ENCODE results near the gene ISYNA1.
"Not testable (repeated sequence)": the region's sequence is repeated elsewhere in the genome, so short reads cannot be mapped to it uniquely, and the experiment has no call there.

ISYNA1 gene

DNA sequence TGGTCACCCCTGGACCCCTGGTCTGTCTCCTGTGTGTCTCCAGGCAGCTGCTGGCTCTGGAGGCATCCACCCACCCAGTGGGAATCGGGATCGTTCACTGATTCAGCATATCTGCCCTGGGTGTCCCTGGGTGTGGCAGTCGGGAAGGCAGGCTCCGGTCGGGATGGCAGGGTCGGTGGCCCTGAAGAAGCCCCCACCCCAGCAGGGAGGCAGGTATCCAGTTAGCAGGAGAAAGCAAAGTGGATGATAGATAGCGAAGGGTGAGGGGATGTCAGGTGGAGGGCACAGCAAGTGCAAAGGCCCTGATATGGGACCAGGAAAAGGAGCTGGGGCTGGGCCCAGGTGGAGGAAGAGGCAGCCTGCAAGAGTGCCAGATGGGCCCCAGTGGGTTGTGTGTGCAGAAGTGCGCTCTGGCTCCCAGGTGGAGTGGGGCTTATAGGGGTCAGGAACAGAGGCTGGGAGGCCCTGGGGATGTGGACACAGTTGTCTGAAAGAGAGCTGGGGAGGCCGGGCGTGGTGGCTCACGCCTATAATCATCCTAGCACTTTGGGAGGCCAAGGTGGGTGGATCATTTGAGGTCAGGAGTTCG lies 16.5 kb downstream of the ISYNA1 start:
- DNase-seq (ENCODE audit: insufficient read length, low spot score), result no peak
- no peak for FAIRE-seq

DNA sequence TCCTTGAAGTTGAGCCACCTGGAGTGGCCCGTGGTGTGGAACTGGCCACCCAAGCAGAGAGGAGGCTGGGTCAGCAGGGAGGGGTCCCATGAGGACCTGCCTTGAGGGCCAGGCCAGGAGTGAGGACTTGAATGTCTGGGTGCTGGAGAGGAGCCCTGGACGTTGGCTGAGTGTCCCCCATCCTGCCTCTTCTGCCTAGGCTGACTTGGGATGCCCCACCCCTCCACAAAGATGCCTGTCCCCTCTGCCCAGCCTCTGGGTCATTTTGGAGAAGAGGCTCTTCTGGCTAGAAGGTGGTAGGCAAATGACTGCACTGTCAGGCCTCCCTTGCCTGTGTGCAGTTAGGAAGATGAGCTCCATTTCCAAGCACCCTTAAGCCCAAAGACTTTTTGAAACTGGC lies 17.0 kb downstream of the ISYNA1 start:
- FAIRE-seq (no peak), DNase-seq (ENCODE audit: insufficient read length, low spot score) (no peak)

DNA sequence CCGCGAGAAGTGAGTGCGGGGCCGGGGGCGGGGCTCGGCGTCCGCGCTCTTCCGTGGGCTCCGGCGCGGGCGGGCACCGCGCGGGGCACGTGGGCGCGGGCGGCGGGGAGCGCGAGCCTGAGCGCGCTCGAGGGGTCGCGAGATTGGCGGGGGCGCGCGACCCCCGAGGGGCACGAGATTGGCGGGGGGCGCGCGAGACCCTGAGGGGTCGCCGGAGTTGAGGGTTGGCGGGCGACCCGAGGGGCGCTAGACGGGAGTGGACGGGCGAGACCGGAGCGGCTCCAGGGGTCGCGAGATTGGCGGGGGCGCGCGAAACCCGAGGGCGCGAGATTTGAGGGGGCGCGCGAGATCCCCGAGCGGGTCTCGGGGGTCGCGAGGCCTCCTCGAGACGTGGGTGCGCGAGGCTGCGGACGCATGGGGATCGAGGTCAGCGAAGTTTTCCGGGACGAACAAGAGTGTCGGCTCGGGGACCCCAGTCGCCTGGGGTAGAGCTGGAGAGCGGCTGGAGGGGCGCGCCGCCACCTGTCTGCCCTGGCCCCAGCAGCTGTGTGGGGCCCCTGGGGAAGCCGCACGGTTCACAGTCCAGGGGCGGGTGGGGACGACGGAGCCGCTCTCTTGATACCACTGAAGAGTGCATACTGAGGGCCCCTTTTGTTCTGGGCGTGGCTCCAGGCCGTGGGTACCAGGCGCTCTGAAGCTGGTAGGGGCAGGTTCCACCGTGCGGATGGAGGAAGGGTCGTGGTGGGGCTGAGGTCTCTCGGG lies 18.1 kb downstream of the ISYNA1 start:
- FAIRE-seq, result no peak
- DNase-seq (ENCODE audit: insufficient read length, low spot score), result no peak

DNA sequence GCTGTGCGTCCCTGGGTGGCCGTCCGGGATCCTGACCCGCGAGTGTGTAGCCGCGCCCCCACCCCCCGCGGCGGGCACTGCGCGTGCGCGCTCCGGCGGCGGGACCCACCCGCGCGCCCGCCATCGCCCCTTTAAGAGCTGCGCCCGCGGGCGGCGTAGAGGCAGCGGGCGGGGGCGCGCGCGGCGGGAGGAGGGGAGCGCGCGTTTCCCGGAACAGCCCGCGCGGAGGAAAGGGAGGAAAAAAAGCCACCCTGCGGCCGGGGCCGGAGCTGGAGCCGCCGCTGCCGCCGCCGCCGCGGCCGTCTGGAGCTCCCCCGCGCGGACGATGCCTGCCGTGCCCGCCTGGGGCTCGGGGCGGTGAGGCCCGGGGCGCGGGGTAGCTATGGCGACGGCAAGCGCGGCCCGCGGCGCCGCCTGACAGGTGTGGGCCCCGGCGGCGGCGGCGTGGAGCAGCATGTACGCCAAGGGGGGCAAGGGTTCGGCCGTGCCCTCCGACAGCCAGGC lies 18.7 kb downstream of the ISYNA1 start, which contains the start of gene SSBP4:
Gene SSBP4, plus strand, starts transcription at position 204 of the 504 bp plus-strand sequence. Its CDS starts 251 bp downstream, at position 455.
- FAIRE-seq (peak; percentile 51), DNase-seq (ENCODE audit: insufficient read length, low spot score) (no peak)

DNA sequence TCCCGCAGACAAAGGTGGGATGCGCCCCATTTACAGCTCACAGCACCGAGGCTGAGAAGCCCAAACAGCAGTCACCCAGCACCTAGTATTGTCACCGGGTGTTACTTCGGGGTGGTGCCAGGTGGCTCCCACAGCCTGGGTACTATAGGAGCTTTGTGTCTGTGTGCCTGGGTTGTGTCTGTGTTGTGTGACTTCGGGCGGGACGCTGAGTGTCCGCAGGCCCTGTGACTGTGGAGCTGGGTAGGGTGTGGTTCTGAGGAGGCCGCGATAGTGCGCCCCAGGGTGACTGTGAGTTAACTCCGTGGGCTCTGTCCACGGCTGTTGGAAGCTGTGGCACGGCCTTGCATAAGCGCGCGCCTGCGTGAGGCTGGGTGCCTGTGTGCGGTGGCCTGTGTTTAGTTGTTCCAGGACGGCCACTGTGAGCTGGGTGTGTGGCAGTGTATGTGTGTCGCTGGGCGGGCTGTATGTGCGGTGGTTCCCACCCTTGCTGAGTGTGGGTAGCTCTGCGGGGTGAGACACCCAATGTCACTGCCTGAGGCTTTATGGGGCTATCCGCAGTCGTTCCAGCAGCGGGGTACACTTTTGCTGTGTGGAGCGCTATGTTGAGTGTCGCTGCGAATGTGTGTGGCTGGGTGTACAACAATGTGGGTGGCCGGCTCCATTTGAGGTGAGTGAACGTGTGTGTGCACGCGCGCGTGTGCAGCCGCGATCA lies 19.3 kb downstream of the ISYNA1 start:
- FAIRE-seq (peak; percentile 23), DNase-seq (ENCODE audit: insufficient read length, low spot score) (no peak)

DNA sequence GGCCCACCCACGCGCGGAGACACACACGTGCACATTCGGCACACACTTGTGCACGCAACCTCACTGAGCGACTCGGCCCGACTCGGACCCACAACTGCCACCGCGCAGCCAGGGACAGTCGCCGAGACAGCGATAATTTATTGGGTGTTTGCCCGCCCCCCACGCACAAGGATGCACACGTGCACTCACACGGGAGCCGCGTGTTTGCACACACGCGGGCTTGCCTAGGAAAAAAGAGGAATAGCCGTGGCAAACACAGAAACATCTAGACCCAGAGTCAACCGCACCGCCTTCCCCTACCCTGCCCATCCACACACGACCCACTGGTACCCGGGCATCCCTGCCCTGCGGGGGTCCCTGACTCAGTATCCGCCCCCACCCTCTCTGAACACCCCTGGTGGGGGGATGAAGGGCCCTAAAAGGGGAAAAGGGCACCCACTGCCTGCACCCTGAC lies 19.9 kb downstream of the ISYNA1 start:
- DNase-seq (ENCODE audit: insufficient read length, low spot score), result no peak
- no peak for FAIRE-seq

DNA sequence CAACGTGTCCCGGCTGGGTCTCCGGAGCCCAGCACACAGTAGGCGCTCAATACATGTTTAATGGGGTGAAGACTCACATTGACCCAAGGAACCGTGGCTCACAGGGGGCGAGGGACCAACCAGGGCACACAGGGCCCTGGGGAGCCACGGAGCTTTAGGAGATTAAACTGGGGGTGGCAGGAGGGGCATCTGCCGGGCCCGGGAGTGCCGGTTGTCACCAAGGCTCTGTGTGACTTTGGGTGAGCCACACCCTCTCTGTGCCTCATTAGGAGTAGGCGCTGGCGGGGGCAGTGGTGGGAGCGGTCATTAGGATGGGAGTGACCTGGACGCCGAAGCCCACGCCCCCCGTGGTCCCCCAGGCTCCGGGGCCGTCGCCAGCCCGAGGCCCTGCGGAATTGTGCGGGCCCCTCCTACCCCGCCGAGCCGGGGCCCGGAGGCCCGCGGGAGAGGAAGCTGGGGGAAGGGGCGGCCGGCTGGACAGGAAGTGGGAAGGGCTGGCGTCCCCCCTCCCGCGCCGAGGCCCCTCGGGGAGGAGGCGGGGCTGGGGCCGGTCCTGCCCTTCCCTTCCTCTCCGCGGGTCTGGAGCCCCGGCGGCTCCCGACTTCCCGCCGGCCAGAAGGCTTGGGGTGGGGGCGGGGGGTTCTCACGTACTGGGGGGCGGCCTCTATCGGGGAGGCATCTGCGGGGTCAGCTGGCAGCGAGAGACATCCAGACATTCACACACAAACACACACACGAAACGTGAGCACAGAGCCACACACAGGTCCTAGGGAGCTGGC lies 20.5 kb downstream of the ISYNA1 start:
- DNase-seq (ENCODE audit: insufficient read length, low spot score) (no peak), FAIRE-seq (peak; percentile 73)

DNA sequence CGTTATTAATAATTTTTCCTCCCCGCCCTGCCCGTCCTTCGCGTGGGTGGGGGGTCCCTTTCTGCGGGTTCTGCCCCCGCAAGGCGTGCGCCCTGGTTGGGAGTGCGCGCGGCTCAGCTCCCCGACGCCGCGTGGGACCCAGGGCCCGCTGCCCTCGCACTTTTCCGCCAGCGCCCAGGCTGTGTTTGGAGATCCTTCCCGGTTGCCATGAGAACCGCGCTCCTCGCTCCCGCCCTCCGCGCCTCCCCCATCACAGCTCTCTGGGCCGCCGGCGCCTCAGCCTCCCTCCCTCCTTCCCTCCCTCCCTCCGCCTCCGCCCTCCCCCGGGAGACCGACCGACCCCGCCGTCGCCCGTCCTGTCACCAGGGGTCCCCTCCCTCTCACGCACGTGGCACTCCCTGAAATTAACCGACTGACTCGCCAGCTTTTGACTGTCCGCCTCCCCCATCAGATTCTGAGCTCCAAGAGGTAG lies 21.1 kb downstream of the ISYNA1 start:
- FAIRE-seq (no peak), DNase-seq (ENCODE audit: insufficient read length, low spot score) (no peak)

DNA sequence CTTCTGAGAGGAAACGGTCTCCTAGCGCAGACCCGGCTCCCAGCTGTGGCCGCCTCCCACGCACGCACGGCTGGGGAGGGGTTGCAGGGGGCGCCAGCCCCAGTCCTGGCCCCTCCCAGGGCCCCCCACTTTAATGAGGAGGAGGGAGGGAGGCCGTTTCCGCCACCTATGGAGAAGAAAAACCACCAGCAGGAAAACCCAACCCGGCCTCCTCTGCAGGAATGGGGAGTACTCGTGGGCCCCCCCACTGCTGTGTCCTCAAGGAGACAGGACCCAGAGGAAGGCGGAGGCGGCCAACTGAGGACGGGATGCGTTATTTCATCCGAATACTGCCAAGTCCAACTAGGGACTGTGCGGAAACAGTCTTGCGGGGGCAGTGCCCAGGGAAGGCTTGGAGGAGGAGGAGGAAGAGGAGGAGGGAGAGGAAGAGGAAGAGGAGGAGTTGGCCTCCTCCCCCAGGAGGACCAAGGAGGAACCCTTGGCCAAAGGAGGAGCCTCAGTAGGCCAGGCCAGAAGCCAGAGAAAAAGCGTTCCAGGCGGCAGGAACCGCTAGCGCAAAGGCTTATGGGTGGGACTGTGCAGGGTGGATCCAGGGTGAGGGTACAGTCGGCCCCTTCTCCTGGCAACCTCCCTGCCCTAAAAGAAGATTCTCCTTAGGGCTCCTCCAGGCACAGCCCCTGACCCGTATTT lies 22.6 kb downstream of the ISYNA1 start:
- DNase-seq (ENCODE audit: insufficient read length, low spot score) (no peak), FAIRE-seq (peak; percentile 11)

DNA sequence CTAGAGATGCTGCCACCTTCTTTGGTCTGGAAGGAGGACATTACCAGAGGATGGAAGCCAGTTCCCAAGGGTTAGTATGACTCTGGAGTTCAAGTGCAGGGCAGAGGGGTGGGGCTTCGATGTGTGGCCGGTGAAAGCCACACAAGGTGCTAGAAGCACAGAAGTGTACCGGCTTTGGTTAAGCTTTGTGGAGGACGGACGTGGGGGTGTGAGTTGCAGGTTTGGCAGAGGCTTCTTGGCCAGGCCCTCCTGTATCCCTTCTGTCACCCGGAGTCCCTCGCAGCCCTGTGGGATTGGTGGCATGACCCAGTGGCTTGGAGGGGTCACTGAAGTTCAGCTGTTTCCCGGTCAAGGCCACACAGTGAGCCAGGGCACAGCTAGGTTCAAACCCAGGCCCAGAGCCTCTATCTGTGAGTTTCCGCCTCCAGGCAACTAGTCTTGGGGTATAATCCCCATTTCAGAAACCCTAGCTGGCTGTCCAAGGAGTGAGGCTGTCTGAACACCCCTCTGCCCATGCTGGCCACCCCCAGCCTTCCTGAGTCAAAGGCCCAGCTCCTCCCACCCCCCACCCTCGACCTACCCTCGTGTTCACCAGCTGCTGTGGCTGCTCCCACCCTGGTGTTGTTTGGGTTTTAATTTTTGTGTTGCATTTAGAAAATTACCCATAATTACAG lies 23.3 kb downstream of the ISYNA1 start:
- FAIRE-seq (peak; percentile 80), DNase-seq (ENCODE audit: insufficient read length, low spot score) (no peak)

DNA sequence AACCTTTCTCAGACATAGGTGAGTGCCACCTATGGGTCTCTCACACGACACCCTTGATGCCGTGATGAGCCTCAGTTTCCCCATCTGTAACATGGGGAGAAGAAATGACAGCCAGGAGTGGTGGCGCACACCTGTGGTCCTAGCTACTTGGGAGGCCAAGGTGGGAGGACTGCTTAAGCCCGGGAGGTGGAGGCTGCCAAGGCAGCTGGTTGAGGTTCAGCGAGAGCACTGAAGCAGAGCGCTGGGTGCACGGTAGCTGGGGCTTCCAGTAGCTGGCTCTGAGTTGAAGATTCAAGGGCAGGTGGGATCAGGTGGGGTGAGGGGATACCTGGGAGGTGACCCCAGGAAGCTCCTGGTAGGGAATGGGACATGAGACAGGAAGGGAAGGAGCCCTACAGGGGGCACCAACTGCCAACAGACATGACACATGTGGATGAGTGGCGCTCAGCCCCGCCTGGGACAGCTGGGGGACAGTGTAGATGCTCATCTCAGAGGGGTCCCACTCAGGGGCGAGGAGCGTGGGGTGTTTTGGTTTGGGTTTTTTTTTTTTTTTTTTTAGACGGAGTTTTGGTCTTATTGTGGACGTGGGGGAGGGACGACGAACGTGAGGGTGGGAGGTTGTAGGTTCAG lies 25.2 kb downstream of the ISYNA1 start:
- DNase-seq (ENCODE audit: insufficient read length, low spot score), result no peak
- no peak for FAIRE-seq

DNA sequence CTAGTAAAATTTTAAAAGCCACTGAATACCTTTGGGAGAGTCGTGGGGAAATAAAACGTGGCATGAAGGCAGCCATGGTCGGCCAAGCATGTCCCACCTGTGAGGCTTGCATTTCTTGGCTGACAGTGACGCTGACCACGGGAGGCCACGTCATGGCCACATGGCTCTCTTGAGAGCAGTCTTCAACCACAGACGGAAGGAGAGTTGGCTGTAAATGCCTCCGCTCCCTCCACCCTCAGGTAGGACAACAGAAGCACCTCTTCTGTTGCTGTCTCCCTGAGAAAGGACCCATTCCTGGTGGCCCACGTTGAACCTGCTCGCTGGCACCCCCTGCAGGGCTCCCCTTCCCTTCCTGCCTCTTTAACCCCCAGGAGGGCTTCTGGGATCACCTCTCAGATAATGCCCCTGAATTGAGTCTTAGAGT lies 29.9 kb downstream of the ISYNA1 start:
- DNase-seq (ENCODE audit: insufficient read length, low spot score) (no peak), FAIRE-seq (peak; percentile 81)

DNA sequence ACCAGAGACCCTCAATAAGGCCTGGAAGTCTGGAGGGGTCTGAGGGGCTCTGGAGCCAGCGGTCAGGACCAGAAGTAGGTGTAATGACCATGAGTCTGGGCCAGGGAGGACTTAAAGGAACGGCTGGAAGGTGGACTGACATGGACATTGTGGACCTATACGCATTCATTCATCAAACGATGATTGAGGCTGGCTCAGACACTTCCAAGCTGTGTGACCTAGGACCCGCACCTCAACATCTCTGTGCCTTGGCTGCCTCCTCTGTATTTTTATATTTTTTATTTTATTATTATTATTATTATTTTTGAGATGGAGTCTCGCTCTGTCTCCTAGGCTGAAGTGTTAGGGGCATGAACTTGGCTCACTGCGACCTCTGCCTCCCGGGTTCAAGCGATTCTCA lies 31.2 kb downstream of the ISYNA1 start:
- FAIRE-seq (no peak), DNase-seq (ENCODE audit: insufficient read length, low spot score) (no peak)

DNA sequence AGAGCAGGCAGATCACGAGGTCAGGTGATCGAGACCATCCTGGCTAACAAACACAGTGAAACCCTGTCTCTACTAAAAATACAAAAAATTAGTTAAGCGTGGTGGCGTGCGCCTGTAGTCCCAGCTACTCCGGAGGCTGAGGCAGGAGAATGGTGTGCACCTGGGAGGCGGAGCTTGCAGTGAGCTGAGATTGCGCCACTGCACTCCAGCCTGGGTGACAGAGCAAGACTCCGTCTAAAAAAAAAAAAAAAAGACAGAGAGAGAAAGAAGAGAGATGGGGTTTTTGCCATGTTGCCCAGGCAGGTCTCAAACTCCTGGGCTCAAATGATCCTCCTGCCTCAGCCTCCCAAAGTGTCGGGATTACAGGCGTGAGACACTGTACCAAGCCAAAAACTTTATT lies 32.2 kb downstream of the ISYNA1 start:
- FAIRE-seq; DNase-seq (ENCODE audit: insufficient read length, low spot score): not testable (repeated sequence)

DNA sequence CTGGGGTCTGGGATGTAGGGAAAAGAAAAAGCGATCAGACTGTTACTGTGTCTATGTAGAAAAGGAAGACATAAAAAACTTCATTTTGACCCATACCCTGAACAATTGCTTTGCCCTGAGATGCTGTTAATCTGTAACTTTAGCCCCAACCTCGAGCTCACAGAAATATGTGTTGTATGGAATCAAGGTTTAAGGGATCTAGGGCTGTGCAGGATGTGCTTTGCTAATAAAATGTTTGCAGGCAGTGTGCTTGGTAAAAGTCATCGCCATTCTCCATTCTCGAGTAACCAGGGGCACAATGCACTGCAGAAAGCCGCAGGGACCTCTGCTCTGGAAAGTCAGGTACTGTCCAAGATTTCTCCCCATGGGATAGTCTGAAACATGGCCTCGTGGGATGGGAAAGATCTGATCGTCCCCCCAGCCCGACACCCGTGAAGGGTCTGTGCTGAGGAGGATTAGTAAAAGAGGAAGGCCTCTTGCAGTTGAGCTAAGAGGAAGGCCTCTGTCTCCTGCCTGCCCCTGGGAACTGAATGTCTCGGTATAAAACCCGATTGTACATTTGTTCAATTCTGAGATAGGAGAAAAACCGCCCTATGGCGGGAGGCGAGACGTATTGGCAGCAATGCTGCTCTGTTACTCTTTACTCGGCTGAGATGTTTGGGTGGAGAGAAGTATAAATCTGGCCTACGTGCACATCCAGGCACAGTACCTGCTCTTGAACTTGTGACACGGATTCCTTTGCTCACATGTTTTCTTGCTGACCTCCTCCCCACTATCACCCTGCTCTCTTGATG lies 35.3 kb downstream of the ISYNA1 start:
- FAIRE-seq, result not testable (repeated sequence)

DNA sequence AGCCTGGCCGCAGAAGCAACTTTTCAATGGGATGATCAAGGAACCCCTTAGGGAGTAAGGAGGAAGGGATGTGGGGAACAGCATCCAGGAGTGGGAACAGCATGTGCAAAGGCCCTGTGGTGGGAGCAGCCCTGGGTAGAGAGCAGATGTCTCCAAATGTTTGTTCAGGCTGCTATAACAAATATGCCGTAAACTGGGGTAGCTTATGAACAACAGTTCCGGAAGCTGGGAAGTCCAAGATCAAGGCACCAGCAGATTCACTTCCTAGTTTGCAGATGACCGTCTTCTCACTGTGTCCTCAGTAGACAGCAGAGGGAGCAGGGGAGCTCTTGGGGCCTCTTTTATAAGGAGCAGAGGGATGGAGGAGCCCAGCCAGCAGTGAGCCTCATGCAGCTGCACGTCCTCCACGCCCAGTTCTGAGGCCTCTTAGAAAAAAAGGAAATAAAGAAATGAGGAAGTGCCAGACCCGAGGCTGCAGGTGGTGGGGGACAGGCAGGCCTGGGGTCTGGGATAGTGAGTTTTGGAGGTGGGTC lies 36.3 kb downstream of the ISYNA1 start:
- FAIRE-seq (peak; percentile 51), DNase-seq (ENCODE audit: insufficient read length, low spot score) (no peak)

More for the DNA sequence above, 35.3 kb downstream of the ISYNA1 start:
- not testable (repeated sequence) for DNase-seq (ENCODE audit: insufficient read length, low spot score)

DNA sequence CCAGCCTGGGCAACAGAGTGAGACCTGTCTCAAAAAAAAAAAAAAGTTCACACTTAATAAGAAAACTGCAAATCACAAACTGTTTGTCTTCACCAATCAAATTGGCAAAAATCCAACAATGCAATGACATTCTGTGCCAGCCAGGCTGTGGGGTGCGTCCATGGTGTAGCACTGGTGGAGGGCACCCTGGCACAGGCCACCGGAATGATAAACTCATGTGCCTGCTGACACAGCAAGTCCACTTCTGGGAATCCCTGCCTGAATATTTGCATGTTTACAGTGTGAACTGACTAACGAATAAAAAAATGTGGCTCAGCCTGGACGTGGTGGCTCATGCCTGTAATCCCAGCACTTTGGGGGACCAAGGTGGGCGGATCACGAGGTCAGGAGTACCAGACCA lies 38.9 kb downstream of the ISYNA1 start:
- DNase-seq (ENCODE audit: insufficient read length, low spot score) (no peak), FAIRE-seq (no peak)

All from GM19239 (cell line).